Smooth muscle cell (in vitro differentiated cells): ENCODE measurements around the gene SMC5. TPM values are rescaled to one million over a fixed set of nuclear protein-coding genes. Genes with fewer than 3 reads are reported as not detected.
"Not testable (repeated sequence)": the region's sequence is repeated elsewhere in the genome, so short reads cannot be mapped to it uniquely, and the experiment has no call there.

Experiments
- DNase-seq: peaks from one replicate; lab custom pipeline; 2025; ENCODE audit not compliant: unreplicated experiment; lab: John Stamatoyannopoulos, UW
- H2AFZ ChIP-seq: fragments of 200-600 bp; sonication (generic); 2 replicates; pipeline ENCODE4 v1.6.0; 2016; ENCODE audit warnings: antibody characterized with exemption, low read depth, mild to moderate bottlenecking
- H3F3A ChIP-seq: fragments of 200-600 bp; sonication (generic); 2 replicates; pipeline ENCODE4 v1.6.0; 2017; ENCODE audit warnings: antibody characterized with exemption, low read depth
- H3K27ac ChIP-seq: fragments of 200-600 bp; sonication (generic); 2 replicates; pipeline ENCODE4 v1.5.1; 2016; ENCODE audit warnings: low read depth, mild to moderate bottlenecking
- H3K27me3 ChIP-seq: fragments of 200-600 bp; sonication (generic); 2 replicates; pipeline ENCODE4 v1.6.1; 2016; ENCODE audit warnings: low read depth, mild to moderate bottlenecking
- H3K36me3 ChIP-seq: fragments of 200-600 bp; sonication (generic); 2 replicates; pipeline ENCODE4 v1.5.1; 2016; ENCODE audit warnings: low read depth
- H3K4me1 ChIP-seq: fragments of 200-600 bp; sonication (generic); 2 replicates; pipeline ENCODE4 v1.5.1; 2016; ENCODE audit warnings: low read depth
- H3K4me2 ChIP-seq: fragments of 200-600 bp; sonication (generic); 2 replicates; pipeline ENCODE4 v1.6.0; 2016; ENCODE audit warnings: mild to moderate bottlenecking
- H3K4me3 ChIP-seq: fragments of 200-600 bp; sonication (generic); 2 replicates; pipeline ENCODE4 v1.5.1; 2016; ENCODE audit warnings: mild to moderate bottlenecking
- H3K79me2 ChIP-seq: fragments of 200-600 bp; sonication (generic); 2 replicates; pipeline ENCODE4 v1.6.0; 2016; ENCODE audit warnings: low read depth, mild to moderate bottlenecking
- H3K9ac ChIP-seq: fragments of 200-600 bp; sonication (generic); 2 replicates; pipeline ENCODE4 v1.6.0; 2016; ENCODE audit warnings: low read depth
- H3K9me3 ChIP-seq: fragments of 200-600 bp; sonication (generic); replicated peaks from 2 replicates; pipeline ENCODE4 v1.5.1; 2016; ENCODE audit warnings: low read depth
- H4K20me1 ChIP-seq: fragments of 200-600 bp; sonication (generic); 2 replicates; pipeline ENCODE4 v1.6.0; 2016; ENCODE audit warnings: low read depth
- WGBS: methylation state at CpG from one replicate; pipeline ENCODE4 v1.1.7; 2016; ENCODE audit warnings: low lambda C conversion rate; 5-methylcytosine and 5-hydroxymethylcytosine counted together
- polyA plus RNA-seq: library from polyadenylated mRNA; unstranded; fragments of >200 nt; fragmentation: Nextera tagmentation; extraction: Ambion mirVana; gene quantifications from 2 replicates; pipeline ENCODE4 v1.2.1, GENCODE V29; 2016
- total RNA-seq: library from RNA; depleted of rRNA; stranded (reverse); fragments of >200 nt; gene quantifications from 2 replicates; pipeline ENCODE4 v1.2.3, GENCODE V29; 2014
- TF ChIP-seq, protein P1 (sequence below): fragments of 200-600 bp; sonication (generic); IDR thresholded peaks from 2 replicates; pipeline ENCODE4 v1.5.1; 2017; ENCODE audit warnings: borderline replicate concordance, mild to moderate bottlenecking, antibody characterized with exemption; ENCODE audit not compliant: insufficient read depth, poor library complexity, severe bottlenecking

Gene SMC5
- total and polyA plus RNA-seq, 2 experiments from 2014 or later, result 31.2 to 81.4 TPM

DNA sequence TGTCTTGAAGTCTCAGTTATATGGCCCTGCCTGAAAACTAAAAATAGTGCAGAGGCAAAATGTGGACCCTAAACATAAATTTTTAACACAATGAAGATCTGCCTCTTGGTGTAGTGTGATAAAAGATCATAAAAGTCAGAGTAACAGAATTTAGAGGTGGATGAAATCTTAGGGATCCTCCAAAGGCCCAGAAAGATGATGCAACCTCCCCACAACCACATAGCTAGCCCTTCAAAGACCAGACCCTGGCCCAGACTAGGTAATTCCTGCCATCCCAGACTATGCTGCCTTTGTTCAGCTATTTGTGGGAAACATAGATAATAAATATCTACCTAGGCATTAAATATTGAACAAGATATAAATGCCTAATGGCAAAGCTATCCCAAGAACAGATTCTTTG is 140.4 kb downstream of the SMC5 start:
- Histone ChIP-seq H3K79me2 (peaks cover 77% of the 10 kb centered on the region), H3K27ac (no peak overlapping the region), H3K27me3 (no peaks in the 10 kb centered on the region), H3F3A (no peaks in the 10 kb centered on the region), H3K36me3 (no peaks in the 10 kb centered on the region), H3K9ac (no peak overlapping the region), H3K4me1 (no peaks in the 10 kb centered on the region), H4K20me1 (peaks cover 79% of the 10 kb centered on the region), H2AFZ (no peak overlapping the region), H3K9me3 (no peaks in the 10 kb centered on the region), H3K4me2 (no peak overlapping the region), H3K4me3 (no peak overlapping the region)
- DNase-seq, result no peak
- TF ChIP-seq, protein P1, sequence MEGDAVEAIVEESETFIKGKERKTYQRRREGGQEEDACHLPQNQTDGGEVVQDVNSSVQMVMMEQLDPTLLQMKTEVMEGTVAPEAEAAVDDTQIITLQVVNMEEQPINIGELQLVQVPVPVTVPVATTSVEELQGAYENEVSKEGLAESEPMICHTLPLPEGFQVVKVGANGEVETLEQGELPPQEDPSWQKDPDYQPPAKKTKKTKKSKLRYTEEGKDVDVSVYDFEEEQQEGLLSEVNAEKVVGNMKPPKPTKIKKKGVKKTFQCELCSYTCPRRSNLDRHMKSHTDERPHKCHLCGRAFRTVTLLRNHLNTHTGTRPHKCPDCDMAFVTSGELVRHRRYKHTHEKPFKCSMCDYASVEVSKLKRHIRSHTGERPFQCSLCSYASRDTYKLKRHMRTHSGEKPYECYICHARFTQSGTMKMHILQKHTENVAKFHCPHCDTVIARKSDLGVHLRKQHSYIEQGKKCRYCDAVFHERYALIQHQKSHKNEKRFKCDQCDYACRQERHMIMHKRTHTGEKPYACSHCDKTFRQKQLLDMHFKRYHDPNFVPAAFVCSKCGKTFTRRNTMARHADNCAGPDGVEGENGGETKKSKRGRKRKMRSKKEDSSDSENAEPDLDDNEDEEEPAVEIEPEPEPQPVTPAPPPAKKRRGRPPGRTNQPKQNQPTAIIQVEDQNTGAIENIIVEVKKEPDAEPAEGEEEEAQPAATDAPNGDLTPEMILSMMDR, result no peak

DNA sequence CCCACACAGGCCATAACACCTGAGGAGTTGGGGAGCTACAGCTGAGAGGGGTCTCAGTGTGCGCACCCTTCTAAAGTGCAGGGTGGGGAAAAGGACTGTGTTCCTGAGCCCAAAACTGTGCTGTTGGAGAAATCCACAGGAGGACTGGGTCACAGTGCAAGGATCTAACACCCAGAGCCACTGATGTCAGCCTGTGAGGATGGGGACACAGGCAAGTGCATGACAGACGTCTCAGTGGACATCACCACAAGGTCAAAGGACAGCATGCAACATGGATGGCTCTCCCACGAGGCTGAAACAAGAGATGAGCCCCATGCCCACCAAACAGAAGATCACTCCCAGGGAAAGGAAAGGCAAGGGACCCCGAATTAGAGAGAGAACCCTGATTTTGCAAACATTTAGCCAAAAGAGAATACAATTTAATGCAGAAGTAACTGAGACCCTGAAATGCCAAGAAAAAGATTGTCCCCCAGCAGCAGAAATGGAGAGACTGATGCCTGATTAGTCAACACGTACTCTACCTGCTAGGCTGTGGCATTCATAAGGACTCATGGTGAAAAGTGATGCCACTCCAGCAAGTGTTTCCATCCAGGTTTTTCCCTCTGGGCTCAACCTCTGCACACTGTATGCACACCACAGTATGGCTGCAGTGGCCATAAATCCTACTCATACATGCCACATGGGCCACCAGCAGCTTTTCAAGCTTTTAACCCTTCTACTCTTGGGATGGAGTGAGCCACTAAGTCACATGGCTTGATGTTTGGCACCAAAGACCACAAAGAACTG is 141.5 kb downstream of the SMC5 start:
- H3K27me3 ChIP-seq, result no peaks in the 10 kb centered on the region
- peaks cover 77% of the 10 kb centered on the region for H3K79me2 ChIP-seq
- H3K36me3 ChIP-seq, result no peaks in the 10 kb centered on the region
- TF ChIP-seq, protein P1, result no peak
- peaks cover 68% of the 10 kb centered on the region for H4K20me1 ChIP-seq
- 97% methylated on average over 5 of the region's 5 CpGs for WGBS
- H3K4me1 ChIP-seq, result no peaks in the 10 kb centered on the region
- H3K9ac ChIP-seq, result no peak overlapping the region
- no peak overlapping the region for H3K4me3 ChIP-seq
- no peak overlapping the region for H2AFZ ChIP-seq
- no peak for DNase-seq
- H3F3A ChIP-seq, result no peaks in the 10 kb centered on the region
- H3K27ac ChIP-seq, result no peak overlapping the region
- no peak overlapping the region for H3K4me2 ChIP-seq
- H3K9me3 ChIP-seq, result no peaks in the 10 kb centered on the region

DNA sequence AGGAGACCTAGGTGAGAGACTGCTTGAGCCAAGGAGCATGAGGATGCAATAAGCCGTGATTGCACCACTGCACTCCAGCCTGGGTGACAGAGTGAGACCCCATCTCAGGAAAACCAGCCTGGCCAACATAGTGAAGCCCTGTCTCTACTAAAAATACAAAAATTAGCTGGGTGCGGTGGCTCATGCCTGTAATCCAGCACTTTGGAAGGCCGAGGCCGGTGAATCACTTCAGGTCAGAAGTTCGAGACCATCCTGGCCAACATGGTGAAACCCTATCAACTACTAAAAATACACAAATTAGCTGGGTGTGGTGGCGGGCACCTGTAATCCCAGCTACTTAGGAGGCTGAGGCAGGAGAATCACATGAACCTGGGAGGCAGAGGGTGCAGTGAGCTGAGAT is 142.5 kb downstream of the SMC5 start:
- H3K9me3 ChIP-seq, H3F3A ChIP-seq, H3K4me3 ChIP-seq, H3K36me3 ChIP-seq, H3K4me2 ChIP-seq, H3K9ac ChIP-seq, DNase-seq, H3K4me1 ChIP-seq, H3K27me3 ChIP-seq, H2AFZ ChIP-seq, H3K27ac ChIP-seq: not testable (repeated sequence)
- Histone ChIP-seq H3K79me2 (peaks cover 77% of the 10 kb centered on the region), H4K20me1 (peaks cover 60% of the 10 kb centered on the region)
- 97% methylated on average over 6 of the region's 6 CpGs for WGBS

DNA sequence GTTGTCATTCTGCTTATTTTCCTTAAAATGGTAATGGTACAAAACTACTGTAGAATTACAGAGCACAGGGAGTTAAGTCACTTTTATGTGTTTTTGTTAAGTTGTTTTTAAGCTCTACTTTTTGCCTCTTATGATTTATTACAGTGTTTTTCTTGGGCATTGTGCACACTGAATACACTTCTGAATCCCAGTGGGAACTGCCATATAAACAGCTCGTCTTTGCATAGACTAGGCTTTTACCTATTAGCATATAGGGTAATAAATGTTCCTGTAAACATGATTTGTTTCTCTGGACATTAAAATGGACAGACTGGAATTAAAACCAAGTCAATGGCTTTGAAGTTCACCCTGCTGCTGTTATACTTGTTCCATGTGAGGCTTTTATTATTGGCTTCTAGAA is 143.4 kb downstream of the SMC5 start:
- Histone ChIP-seq H3K4me3 (no peak overlapping the region), H3F3A (no peaks in the 10 kb centered on the region), H3K4me1 (peaks cover 12% of the 10 kb centered on the region), H3K9me3 (no peaks in the 10 kb centered on the region), H4K20me1 (peaks cover 52% of the 10 kb centered on the region), H3K36me3 (no peaks in the 10 kb centered on the region), H3K4me2 (no peak overlapping the region), H2AFZ (no peak overlapping the region), H3K9ac (no peak overlapping the region), H3K27me3 (no peaks in the 10 kb centered on the region), H3K27ac (no peak overlapping the region), H3K79me2 (peaks cover 70% of the 10 kb centered on the region)
- WGBS, result 86% methylated on average over 1 of the region's 1 CpG
- TF ChIP-seq, protein P1, result no peak
- DNase-seq, result no peak
